Stimulated activated CD4-positive, alpha-beta T cell treated with anti-CD3 and anti-CD28 coated beads, TNF-alpha, amount 100 ng/mL, for 1 hour (primary cell): ENCODE measurements around the gene CACNG5.

Experiments
- DNase-seq, 3 donors: peaks; one replicate each; pipeline ENCODE4 v3.0.0-alpha.2; 2020; ENCODE audit warnings: low read depth in 3 of 3, low spot score in 1 of 3

CACNG5 gene, protein sequence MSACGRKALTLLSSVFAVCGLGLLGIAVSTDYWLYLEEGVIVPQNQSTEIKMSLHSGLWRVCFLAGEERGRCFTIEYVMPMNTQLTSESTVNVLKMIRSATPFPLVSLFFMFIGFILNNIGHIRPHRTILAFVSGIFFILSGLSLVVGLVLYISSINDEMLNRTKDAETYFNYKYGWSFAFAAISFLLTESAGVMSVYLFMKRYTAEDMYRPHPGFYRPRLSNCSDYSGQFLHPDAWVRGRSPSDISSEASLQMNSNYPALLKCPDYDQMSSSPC

DNA sequence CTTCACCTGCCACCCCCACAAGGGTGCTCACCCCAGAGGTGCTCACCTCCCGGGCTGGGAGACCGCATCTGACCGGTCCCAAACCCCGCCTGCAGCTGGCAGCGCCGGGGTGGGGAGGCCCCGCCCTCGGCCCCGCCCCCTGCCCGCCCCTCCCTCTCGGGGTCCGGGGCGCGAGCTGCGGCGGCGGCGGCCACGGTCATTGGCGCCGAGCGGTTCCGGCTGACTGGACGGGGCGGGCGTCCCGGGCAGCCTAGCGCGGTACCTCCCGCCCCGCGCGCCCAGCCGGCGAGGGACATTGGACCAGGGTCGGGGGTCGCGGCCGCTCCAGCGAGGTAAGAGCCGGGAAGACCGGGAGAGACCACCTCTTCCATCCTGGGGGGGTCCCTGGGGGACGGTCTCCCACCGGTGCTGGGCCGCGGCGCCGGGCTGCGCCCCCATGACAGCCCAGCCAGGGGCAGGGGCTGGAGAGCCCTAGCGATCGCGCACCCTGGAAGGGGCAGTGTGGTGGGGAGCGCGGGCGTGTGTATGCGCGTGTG lies at the start of gene CACNG5:
TSS of gene CACNG5 (plus strand) at position 199 of the 536 bp plus-strand sequence. CDS start 42,216 bp downstream, outside the sequence.
- DNase-seq, result no peak

DNA sequence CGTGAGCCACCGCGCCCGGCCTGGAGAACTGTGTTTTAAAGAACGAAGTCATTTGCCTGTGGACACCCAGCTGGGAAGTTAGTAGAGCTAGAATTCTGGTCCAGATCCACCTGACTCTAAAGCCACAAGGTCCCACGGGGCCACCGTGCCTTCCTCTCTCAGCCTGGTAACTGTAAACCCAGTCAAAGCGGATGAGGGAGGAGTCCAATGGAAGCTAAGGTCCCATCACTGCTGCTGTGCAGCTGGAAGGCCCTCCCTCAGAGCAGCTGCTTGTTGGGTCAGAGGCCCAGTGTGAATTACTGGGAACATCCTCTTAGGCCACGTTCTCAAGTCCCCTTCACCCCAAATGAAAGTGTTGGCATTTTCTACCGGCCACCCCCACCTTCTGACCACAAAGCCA lies 48.8 kb upstream of the CACNG5 start:
- no peak for DNase-seq

DNA sequence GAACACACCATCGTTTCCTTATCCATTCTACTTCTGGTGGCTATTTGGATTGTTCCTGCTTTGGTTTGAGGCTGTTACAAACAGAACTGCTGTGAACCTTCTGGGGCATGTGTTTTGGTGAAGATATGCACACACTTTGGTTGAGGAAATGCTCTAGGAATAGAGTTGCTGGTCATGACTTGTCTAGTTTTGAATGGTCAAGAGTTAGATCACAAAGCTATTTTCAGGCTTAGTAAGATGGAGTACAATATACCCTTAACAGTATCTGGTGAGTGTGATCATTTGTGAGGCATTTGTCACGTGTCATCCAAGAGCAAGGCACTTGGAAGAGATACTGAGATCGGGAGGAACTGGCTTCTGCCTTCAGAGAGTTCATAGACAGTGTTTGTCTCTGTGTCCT lies 47.0 kb upstream of the CACNG5 start:
- DNase-seq, result no peak

DNA sequence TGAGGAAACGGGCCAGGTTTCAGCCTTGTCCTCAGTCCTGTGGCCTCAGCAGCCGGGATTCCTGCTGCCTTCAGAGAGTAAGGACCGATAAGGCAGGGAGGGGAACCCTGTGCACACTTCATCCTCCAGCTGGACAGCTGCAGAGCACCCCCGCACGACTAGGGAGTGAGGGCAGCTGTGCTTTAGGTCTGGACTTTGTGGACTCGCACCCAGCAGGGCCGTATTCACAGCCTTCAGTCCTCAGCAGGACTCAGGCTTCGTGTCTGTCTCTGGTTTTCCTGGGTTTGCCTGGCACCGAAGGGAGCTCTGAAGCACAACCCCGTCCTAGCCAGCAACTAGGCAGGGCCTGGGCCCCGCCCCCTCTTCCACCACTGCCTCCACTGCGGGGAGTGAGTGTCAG lies 45.8 kb upstream of the CACNG5 start:
- no peak for DNase-seq

DNA sequence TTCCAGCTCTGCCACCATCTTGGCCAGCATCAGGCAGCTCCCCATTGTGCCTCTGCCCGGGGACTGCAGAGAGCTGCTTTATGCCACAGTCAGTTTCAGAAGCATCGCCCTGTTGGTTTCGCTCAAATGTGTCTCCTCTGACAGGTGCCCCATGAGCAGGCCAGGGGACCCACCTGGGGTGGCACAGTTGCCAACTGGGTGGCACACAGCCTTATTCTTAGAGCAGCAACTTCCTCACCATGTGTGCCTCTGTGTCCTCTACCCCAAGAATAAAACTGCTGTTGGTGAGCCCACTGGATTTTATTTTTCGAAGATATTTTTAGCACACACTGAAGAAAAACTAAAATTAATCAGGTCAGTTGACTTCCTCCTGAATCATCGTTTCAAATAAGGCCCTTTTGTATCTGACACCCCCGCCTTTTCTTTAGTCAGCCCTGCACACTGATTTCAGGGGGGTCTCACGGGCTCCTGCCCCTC lies 44.9 kb upstream of the CACNG5 start:
- no peak for DNase-seq

DNA sequence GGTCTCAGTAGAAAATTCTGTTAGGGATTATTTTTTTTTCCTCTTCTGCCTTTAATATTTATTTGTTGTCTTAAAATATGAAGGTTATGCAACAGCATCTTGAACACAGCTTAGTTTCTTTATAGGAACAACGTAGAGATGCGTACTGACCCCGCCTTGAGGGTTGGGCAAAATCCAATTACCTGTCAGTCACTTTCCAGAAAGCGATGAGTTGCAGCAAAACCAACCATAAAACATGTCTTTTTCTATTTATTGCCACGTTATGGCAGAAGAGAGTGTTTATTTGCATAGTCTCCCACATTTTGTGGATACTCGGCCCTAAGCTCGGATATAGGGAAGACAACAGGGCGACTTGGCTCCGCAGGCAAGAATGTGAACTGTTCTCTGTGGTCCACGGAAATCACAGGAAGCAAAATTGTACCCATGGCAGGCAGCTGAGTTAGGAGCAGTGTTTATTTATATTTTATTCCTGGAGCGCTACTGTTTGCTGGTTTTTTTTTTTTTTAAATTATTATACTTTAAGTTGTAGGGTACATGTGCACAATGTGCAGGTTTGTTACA lies 44.3 kb upstream of the CACNG5 start:
- no peak for DNase-seq

DNA sequence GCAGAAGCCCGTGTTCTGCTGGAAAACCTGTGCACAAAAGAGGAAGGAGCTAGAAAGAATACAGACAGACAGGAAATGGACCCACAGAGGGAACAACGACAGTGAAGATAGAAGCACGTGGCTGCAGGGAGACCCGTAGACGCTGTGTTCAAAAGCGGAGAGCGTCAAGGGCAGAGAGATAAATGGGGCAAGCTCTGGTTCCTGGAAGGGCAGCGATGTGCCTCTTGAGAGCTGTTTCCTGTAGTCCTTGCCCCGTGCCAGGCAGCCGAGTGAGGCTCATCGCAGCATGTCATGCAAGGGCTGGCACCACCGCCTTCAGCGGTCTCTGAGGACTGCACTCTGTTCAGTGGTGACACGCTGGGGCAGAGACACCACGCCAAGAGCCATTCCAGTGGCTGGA lies 43.6 kb upstream of the CACNG5 start:
- no peak for DNase-seq

DNA sequence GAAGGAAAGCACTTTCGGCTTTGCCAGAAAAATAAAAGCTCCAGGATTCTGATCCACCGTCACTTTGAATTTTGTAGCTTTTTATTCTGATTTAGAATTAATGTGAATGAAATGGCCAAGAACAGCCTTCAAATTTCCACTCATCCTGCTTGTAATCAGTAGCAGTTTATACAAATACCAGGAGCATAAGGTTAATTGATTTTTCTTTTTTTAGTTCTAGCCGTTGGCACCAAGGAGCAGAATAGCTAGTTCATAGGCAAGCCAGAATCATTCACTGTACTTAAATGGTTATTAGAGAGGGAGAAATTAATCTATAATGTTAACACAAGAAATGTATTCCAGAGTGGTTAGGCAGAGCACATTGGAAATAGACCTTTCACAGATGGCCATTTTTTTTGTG lies 41.1 kb upstream of the CACNG5 start:
- DNase-seq, result no peak

DNA sequence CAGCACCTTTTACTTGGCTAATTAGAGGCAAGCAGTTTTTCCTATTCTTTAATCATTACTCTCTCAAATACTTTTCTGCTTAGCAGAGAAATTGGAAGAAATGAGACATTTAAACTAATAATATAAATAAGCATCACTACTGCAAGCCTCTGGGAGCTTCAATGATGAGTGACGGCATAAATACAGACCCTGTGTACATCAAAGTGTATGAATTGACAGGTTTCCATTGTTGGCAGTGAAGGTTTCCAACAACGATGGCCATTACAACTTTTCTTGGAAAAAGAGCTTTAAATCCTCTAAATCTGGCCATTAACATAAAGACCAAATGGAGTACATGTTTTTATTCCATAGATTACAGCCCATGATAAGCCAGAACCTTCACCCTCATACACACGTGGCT lies 39.4 kb upstream of the CACNG5 start:
- no peak for DNase-seq

DNA sequence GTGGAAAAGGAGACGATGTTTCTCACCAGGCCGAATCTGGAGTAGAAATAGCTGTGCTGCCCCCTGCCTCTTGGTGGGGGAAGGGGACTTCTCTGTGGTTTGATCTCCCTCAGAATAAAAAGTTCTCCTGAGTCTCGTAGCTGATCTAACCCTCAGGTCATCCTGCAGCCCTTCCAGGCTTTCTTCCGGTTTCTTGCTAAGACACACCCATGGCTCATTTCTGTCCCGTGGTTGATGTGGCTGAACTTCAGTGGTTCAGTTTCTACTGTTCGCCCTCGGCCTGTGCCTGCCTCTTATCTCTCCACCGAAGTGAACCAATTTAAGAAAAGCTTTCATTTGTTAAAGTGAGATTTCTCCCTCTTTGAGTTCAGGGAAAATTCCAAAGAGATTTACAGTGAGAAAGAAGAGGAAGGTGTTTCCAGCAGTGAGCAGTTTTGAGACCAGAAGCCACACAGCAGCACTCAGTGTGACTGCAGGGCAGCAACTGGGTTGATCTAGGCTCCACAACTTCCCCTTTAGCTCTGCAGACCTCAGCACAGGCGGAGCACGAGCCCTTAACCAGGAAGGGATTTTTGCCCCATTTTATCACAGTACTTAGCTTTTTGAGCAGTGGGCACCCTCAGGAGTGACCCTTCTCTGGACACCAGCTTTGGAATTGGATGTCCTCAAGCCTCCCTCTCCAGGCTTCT lies 34.9 kb upstream of the CACNG5 start:
- no peak for DNase-seq

DNA sequence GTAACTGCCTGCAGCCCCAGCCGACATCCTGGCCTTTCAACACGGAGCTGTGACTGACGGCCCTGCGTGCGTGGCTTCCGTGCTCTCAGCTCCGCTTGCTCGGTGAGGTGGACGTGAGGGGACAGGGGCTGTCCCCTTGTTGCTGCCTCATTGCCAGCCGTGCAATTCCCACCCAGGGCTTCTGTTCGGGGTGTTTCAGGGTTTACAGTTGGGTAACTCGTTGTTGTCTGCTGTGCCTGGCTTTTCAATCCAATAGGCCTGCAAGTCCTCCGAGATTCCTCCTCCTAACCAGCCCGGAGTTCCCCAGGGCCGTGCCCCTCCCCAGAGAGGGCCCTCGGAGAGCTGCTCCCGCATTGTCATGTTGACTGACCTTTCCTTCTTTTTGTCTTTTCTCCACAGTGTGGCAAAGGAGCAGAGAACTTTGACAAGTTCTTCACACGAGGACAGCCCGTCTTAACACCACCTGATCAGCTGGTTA lies 31.4 kb upstream of the CACNG5 start:
- DNase-seq, result no peak

DNA sequence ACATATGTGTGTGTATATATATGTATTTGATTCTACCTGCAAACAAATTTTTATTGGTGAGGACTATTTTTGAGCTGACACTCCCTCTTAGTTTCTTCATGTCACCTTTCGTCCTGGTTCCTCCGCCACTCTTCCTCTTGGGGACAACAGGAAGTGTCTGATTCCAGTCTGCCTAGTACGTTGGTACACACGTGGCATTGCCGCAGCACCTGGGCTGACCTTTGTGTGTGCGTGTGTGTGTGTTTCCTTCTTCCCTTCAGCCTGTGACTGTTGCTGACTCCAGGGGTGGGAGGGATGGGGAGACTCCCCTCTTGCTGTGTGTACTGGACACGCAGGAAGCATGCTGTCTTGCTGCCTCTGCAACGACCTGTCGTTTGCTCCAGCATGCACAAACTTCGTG lies 29.4 kb upstream of the CACNG5 start:
- DNase-seq, result no peak

DNA sequence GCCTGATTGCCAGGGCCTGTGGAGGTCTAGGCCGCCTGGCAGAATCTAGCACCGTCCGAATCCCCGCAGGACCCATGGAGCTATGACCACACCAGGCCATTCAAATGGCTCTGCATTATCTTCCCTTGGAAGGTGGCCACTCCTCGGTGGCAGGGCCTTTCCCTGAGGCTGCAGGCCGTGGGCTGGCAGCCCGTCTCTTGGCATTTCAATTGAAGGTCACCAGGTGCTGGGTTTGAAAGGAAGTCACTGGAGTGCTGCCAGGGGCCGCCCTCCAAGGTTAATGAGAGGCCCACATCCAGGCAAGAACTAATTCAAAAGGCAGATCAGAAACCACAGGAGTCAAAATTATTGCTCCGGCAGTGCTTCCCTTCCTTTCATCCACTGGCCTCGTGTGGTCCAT lies 27.7 kb upstream of the CACNG5 start:
- DNase-seq, result no peak

DNA sequence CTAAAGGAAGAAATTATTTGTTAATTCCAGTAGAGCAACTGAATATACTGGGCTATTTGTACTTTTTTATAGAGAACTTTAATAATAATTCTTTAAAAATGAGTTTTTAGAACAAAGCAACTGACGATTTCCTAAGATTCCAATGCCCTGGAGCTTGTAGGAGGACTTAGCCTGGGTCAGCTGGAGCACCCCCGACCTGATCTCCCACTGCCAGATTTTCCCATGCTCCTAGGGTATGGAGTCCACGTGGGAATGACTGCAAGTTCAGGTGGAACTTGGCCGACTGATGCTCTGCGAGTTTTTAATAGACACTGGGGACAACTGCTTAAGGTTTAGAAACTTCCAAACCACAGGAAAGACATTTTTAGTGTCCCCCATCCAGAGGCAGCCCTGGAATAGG lies 25.5 kb upstream of the CACNG5 start:
- no peak for DNase-seq

DNA sequence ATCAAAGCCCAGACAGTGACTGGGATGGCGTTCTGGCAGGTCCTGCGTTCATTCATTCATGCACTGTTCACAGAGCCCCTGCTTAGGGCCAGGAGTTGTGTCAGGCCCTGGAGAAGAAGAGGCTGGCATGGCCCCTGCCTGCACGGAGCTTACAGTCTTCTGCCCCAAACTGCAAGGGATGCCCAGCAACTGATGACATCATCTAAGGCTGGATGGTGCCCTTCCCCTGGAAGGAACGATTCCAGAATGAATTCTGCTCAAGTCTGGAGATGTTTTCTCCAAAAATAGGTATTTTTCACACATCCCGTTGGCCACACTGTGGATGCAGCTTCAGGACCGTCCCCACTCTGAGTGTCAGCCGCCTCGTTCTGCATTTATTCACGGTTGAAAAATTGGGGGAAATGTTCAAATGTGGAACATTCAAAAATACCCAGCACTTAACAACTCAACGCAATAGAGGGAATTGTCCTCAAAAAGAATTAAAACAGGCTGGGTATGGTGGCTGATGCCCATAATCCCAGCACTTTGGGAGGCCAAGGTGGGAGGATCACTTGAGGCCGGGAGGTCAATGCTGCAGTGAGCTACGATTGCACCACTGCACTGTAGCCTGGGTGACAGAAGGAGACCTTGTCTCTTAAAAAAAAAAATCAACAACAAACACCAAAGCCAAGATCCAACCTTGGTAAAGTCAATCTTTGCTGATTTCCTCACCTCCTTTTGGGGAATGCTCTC lies 23.8 kb upstream of the CACNG5 start:
- no peak for DNase-seq

DNA sequence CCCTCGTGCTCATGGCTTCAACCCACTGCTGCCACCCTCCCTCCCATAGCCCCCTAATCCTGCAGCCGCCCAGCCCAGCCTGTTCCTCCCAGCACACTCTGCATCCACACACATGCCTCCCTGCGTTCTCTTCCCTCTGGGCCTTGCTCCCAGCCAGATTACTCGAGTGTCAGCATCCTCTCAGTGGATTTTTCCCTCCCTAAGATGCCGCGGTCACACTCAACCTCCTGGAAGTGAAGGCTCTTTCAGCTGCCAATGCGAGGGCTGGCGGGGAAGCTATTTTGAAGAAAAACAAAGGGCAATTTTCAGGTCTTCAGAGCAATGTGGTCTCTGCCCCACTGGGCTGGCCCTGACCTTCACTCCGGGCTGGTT lies 23.2 kb upstream of the CACNG5 start:
- DNase-seq, result no peak

DNA sequence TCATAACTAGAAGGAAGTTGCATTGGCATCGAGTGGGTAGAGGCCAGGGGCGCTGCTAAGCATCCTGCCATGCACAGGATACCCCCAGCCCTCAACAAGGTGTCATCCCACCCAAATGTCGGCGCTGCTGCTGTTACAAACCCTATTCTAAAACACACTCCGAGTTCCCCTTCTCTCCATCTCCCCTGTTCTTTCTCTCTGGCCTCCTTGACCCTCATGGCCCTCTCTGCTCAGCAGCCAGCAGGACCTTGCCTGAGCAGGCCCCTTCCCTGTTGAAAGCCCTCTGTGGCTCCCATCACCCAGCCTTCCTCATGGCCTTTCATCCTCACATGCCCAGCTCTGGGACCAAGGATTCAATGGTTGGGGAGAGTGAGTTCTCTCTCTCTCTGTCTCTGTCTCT lies 22.3 kb upstream of the CACNG5 start:
- DNase-seq, result no peak

DNA sequence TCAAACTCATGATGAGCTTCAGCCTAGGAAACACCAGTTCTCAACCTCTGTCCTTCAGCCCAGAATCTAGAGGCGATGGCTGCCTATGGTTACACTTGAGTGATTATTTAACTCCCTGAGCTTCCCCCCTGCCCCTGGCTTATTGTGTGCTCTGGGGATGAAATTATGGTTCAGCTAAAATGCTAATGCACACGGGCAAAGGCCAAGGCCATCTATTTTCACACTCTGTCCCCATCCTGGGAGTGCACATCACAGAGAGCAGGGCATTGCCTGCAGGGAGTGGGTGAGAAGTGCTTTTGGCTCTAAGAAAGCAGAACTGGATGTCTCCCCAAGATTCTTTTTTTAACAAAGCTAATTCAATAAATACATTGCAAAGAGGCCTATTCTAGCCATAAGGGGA lies 21.6 kb upstream of the CACNG5 start:
- DNase-seq, result no peak

DNA sequence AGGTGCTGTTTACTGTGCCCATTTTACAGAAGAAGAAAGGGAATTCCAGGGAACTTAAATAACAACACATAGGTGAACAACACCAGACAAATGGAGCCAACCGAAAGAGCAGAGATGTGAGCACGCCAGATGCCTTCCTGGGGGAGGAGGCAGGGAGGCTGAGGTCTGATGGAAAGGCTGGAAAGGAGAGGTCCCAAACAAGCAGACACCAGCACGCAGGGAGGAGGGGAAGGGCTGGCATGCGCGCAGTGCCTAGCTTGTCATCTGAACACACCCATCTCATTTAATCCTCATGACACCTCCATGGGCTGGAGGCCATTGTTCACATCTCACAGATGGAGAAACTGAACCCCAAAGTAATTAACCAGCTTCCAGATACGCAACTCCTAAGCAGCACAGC lies 20.9 kb upstream of the CACNG5 start:
- DNase-seq, result no peak

DNA sequence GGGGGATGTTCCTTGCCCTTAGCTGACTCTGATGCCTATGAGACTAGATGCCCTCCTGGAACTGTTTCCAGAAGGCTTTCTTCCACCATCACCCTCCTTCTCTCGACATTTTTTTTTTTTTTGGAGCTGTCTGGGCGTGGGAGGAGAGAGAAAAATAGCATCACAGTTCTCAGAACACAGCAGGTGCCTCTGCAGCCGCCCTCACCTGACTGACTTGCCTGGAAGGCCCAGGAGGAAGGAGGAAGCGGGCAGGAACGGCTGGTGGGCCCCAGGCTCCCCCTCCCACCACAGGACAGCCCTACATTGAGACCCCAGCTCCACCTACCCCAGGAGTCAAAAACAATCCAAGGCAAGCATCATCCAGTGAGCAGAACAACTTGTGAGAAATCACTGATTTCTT lies 20.3 kb upstream of the CACNG5 start:
- DNase-seq, result no peak

DNA sequence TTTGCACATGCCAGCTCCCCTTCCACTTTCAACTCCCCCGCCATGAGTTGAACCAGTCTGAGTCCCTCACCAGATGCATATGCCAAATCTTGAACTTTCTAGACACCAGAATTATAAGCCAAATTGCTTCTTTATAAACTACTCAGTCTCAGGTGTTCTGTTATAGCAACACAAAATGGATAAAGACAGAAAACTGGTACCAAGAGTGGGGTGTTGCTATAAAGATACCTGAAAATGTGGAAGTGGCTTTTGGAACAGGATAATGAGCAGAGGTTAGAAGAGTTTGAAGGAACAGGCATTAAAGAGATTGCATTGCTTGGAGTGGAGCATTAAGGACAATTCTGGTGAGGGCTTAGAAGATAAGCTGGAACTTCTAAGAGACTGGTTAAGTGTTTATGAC lies 17.2 kb upstream of the CACNG5 start:
- no peak for DNase-seq

DNA sequence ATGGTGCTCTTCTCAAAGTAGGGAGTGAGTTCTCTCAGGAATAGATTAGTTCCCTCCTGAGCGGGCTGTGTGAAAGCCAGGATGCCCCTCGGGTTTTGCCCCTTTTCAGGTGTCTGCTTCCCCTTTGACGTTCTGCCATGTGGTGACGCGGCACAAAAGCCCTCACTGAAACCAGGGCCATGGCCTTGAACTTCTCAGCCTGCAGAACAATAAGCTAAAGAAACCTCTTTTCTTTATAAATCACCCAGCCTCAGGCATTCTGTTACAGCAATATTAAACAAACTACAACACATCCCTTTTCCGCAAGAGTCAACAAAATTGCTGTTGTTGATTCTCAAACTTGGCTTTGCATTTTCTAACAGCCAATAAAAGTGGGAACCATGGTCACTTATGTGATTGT lies 15.5 kb upstream of the CACNG5 start:
- no peak for DNase-seq
